Activated naive CD4-positive, alpha-beta T cell treated with anti-CD3 and anti-CD28 coated beads, Interleukin-2, amount 10 ng/mL, durations not matched to agents 7 days and 5 days (primary cell): ENCODE measurements around the gene MYG1.
"Not testable (repeated sequence)": the region's sequence is repeated elsewhere in the genome, so short reads cannot be mapped to it uniquely, and the experiment has no call there.

Experiments
- CTCF ChIA-PET: fragments of 350-600 bp; sonication (Branson Sonifier 250); formaldehyde crosslinking; loops from one replicate; lab custom pipeline; 2021; ENCODE audit warnings: antibody characterized with exemption; lab: Charles Lee
- DNase-seq: peaks from one replicate; pipeline ENCODE4 v3.0.0-alpha.2; 2020
- H3K27ac Mint-ChIP-seq: one replicate; pipeline ENCODE4 v1.8.0; 2021; ENCODE audit warnings: mild to moderate bottlenecking, moderate library complexity, mixed read lengths
- H3K27me3 Mint-ChIP-seq: one replicate; pipeline ENCODE4 v1.8.0; 2021; ENCODE audit warnings: mild to moderate bottlenecking, mixed read lengths
- H3K36me3 Mint-ChIP-seq: one replicate; pipeline ENCODE4 v1.8.0; 2021; ENCODE audit warnings: mixed read lengths
- H3K4me1 Mint-ChIP-seq: one replicate; pipeline ENCODE4 v1.8.0; 2021; ENCODE audit warnings: mixed read lengths
- H3K4me3 Mint-ChIP-seq: one replicate; pipeline ENCODE4 v1.8.0; 2021; ENCODE audit warnings: mild to moderate bottlenecking, moderate library complexity, mixed read lengths
- H3K9me3 Mint-ChIP-seq: one replicate; pipeline ENCODE4 v1.8.0; 2021; ENCODE audit warnings: mixed read lengths

MYG1 gene

GRCh38 chr12:53295891-53296219, 3.6 kb upstream of the MYG1 start:
- H3K27ac Mint-ChIP-seq: peak overlapping the region; percentile 92
- H3K4me1 Mint-ChIP-seq: peaks cover 60% of the 10 kb centered on the region
- CTCF ChIA-PET: interaction anchor here (0.8 to 11.7 kb wide), 8 partner anchors 26 to 197 kb away, joined by 3 to 166 read pairs (median 4); partner anchors contain the start of genes AAAS, ESPL1 and ITGB7
- DNase-seq: no peak
- no peaks in the 10 kb centered on the region for H3K27me3 Mint-ChIP-seq
- H3K4me3 Mint-ChIP-seq: peak overlapping the region; percentile 100
- no peaks in the 10 kb centered on the region for H3K9me3 Mint-ChIP-seq
- peaks cover 57% of the 10 kb centered on the region for H3K36me3 Mint-ChIP-seq

DNA sequence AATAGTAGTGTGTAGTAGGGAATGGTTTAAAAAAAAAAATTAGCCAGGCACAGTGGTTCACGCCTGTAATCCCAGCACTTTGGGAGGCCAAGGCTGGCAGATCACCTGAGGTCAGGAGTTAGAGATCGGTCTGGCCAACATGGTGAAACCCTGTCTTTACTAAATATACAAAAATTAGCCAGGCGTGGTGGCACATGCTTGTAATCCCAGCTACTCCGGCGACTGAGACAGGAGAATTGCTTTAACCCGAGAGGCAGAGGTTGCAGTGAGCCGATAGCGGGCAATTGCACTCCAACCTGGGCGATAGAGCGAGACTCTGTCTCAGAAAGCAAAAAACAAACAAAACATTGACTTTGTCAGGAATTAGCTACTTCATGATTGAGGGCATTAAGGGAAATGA, 2.4 kb upstream of the MYG1 start:
- H3K27ac Mint-ChIP-seq, H3K9me3 Mint-ChIP-seq, DNase-seq, H3K27me3 Mint-ChIP-seq: not testable (repeated sequence)
- CTCF ChIA-PET: interaction anchor here (0.8 to 1.6 kb wide), 5 partner anchors 8 to 102 kb away, joined by 3 to 9 read pairs (median 3); partner anchors contain the start of genes AAAS and RARG
- H3K4me3 Mint-ChIP-seq: peak overlapping the region; percentile 100
- H3K4me1 Mint-ChIP-seq: peaks cover 72% of the 10 kb centered on the region
- peaks cover 54% of the 10 kb centered on the region for H3K36me3 Mint-ChIP-seq

DNA sequence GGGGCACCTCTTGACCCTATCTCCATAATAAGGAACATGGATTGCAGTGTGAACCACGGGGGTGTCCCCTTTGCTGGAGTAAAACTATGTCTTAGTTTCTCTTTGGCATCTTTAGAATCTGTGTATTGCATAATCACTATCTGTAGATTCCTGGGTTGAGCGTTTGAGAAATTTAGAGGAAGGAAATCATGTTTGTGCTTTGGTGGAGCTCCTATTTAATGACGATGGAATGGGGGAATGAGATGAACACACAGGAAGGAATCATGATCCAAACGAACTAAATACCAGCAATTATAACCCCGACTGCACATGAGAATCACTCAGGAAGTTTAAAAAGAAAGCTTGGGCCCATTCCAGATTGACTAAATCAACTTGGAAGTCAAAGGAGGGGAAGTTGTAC, 1.3 kb upstream of the MYG1 start:
- H3K4me3 Mint-ChIP-seq: no peak overlapping the region
- peaks cover 54% of the 10 kb centered on the region for H3K36me3 Mint-ChIP-seq
- peak overlapping the region; percentile 49 for H3K27ac Mint-ChIP-seq
- CTCF ChIA-PET: interaction anchor here (0.9 to 2.5 kb wide), 5 partner anchors 10 to 86 kb away, joined by 3 to 21 read pairs (median 8); partner anchors contain the start of gene AAAS
- no peak for DNase-seq
- peaks cover 79% of the 10 kb centered on the region for H3K4me1 Mint-ChIP-seq
- H3K27me3 Mint-ChIP-seq: no peaks in the 10 kb centered on the region
- no peaks in the 10 kb centered on the region for H3K9me3 Mint-ChIP-seq

DNA sequence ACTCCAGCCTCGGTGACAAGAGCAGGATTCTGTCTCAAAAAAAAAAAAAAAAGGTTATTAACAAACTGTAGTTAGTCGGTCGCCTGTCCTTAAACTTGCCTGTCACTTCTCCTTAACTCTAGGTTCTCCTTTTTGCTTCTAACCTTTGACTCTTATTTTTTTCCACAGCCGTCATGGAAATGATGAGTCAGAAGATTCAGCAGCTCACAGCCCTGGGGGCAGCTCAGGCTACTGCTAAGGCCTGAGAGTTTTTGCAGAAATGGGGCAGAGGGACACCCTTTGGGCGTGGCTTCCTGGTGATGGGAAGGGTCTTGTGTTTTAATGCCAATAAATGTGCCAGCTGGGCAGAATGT, 418 bp upstream of the MYG1 start:
- H3K27ac Mint-ChIP-seq: peak overlapping the region; percentile 78
- CTCF ChIA-PET: interaction anchor here (1.0 to 2.5 kb wide), 6 partner anchors 22 to 139 kb away, joined by 3 to 21 read pairs (median 6); partner anchors contain the start of gene AAAS
- H3K4me1 Mint-ChIP-seq: peaks cover 78% of the 10 kb centered on the region
- H3K27me3 Mint-ChIP-seq: no peaks in the 10 kb centered on the region
- H3K36me3 Mint-ChIP-seq: peaks cover 50% of the 10 kb centered on the region
- no peaks in the 10 kb centered on the region for H3K9me3 Mint-ChIP-seq
- H3K4me3 Mint-ChIP-seq: peak overlapping the region; percentile 91
- no peak for DNase-seq

GRCh38 chr12:53300187-53300586, 692 bp downstream of the MYG1 start:
- Mint-ChIP-seq H3K9me3 (no peaks in the 10 kb centered on the region), H3K4me1 (peaks cover 67% of the 10 kb centered on the region), H3K27me3 (no peaks in the 10 kb centered on the region), H3K27ac (peak overlapping the region; percentile 78), H3K36me3 (peaks cover 43% of the 10 kb centered on the region), H3K4me3 (peak overlapping the region; percentile 91)
- peak; percentile 31 for DNase-seq
- CTCF ChIA-PET: interaction anchor here (1.0 to 2.5 kb wide), 6 partner anchors 21 to 141 kb away, joined by 3 to 21 read pairs (median 6); partner anchors contain the start of gene AAAS

DNA sequence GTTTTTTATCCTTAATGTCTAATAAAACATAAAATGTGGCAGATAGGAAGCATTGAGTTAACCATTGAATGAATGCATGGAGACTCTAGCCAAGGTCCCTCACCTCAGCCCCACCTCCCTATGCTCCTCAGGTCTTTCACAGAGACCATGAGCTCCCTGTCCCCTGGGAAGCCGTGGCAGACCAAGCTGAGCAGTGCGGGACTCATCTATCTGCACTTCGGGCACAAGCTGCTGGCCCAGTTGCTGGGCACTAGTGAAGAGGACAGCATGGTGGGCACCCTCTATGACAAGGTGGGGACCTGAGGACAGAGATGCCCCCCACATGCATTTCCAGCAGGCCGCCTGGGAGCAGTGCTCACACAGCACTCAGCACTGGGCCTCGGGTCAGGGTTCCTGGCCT, 3.4 kb downstream of the MYG1 start:
- H3K4me1 Mint-ChIP-seq: peaks cover 42% of the 10 kb centered on the region
- no peak overlapping the region for H3K27ac Mint-ChIP-seq
- H3K27me3 Mint-ChIP-seq: no peaks in the 10 kb centered on the region
- H3K9me3 Mint-ChIP-seq: no peaks in the 10 kb centered on the region
- peaks cover 53% of the 10 kb centered on the region for H3K36me3 Mint-ChIP-seq
- CTCF ChIA-PET: interaction anchor here (2.1 kb wide), 1 partner anchor 18 kb away, joined by 9 read pairs; the partner anchor contains the start of gene AAAS
- no peak for DNase-seq
- no peak overlapping the region for H3K4me3 Mint-ChIP-seq

GRCh38 chr12:53306826-53307225, 7.3 kb downstream of the MYG1 start:
- peaks cover 48% of the 10 kb centered on the region for H3K36me3 Mint-ChIP-seq
- CTCF ChIA-PET: no interaction called here
- no peak overlapping the region for H3K4me3 Mint-ChIP-seq
- peaks cover 10% of the 10 kb centered on the region for H3K4me1 Mint-ChIP-seq
- no peak for DNase-seq
- no peak overlapping the region for H3K27ac Mint-ChIP-seq
- no peaks in the 10 kb centered on the region for H3K27me3 Mint-ChIP-seq
- no peaks in the 10 kb centered on the region for H3K9me3 Mint-ChIP-seq

- Mint-ChIP-seq H3K27ac (no peak overlapping the region), H3K4me3 (no peak overlapping the region), H3K36me3 (peaks cover 41% of the 10 kb centered on the region), H3K4me1 (no peaks in the 10 kb centered on the region), H3K9me3 (no peaks in the 10 kb centered on the region), H3K27me3 (no peaks in the 10 kb centered on the region)
- DNase-seq: no peak
- CTCF ChIA-PET: interaction anchor here (1.6 kb wide), 1 partner anchor 13 kb away, joined by 5 read pairs; the partner anchor contains the start of gene AAAS
Measured at GRCh38 chr12:53308276-53308675, 8.8 kb downstream of the MYG1 start.

DNA sequence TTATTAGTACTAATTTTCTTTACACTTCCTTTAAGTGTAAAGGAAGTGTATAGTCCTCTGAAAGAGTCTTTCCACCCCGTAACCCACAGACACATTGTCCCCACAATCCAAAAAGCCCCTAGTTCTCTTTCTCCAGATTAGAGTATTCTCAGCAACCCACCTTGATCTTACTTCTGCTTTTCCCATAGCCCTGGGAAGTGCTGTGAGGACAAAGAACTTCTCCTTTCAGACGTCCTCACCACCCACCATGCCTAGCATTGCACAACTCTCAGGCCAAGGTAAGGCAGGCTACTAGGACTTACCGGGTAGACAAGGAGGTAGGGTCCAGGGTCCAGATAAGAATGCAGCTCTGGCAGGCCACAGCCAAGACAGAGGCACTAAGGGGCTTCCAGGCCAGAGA, 14.5 kb downstream of the MYG1 start:
- Mint-ChIP-seq H3K4me3 (no peak overlapping the region), H3K9me3 (no peaks in the 10 kb centered on the region), H3K27ac (no peak overlapping the region), H3K4me1 (peaks cover 3% of the 10 kb centered on the region), H3K36me3 (peaks cover 39% of the 10 kb centered on the region), H3K27me3 (no peaks in the 10 kb centered on the region)
- no peak for DNase-seq
- CTCF ChIA-PET: interaction anchor here (0.7 to 1.0 kb wide), 2 partner anchors 100 to 103 kb away, joined by 3 read pairs; no protein-coding TSS in a partner anchor

- DNase-seq: no peak
- Mint-ChIP-seq H3K4me3 (peak overlapping the region; percentile 89), H3K27ac (peak overlapping the region; percentile 92), H3K4me1 (peaks cover 47% of the 10 kb centered on the region), H3K27me3 (no peaks in the 10 kb centered on the region), H3K36me3 (peaks cover 17% of the 10 kb centered on the region), H3K9me3 (no peaks in the 10 kb centered on the region)
- CTCF ChIA-PET: interaction anchor here (0.6 to 13.8 kb wide), 32 partner anchors 9 to 254 kb away, joined by 3 to 178 read pairs (median 6); partner anchors contain the start of genes ESPL1, ITGB7, MYG1 and NPFF
Measured at GRCh38 chr12:53320352-53321195, 21.1 kb downstream of the MYG1 start.

DNA sequence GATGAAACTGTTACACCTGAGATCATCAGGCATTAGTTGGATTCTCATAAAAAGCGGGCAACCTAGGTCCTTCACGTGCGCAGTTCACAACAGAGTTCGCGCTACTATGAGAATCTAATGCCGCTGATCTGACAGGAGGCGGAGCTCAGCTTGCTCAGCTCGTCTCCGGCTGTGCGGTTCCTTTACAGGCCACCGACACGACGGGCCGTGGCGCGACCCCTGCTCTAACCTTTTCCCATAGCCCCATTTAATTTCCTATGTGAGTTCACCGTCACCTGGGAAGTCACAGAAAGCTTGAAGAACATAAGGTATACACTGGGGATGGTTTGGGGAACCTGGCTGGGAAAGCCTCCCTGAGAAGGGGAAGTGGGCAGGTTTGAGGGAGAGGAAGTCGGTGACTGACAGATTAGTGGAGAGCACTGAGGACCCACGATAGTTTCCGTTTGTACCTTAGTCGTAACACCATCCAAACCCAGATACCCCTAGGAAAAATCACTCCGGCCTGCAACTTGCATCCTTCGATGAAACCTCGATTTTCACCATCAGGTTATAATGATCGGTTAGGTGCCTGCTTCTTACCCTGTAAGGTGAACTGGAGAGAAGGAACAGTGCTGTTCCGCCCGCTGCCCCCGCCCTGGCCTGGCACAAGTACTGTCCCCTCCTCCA, 24.8 kb downstream of the MYG1 start:
- peak; percentile 75 for DNase-seq
- peaks cover 36% of the 10 kb centered on the region for H3K27me3 Mint-ChIP-seq
- CTCF ChIA-PET: interaction anchor here (1.1 to 13.8 kb wide), 13 partner anchors 15 to 184 kb away, joined by 3 to 178 read pairs (median 7); partner anchors contain the start of genes ESPL1, MYG1 and TARBP2
- peak overlapping the region; percentile 82 for H3K4me3 Mint-ChIP-seq
- H3K9me3 Mint-ChIP-seq: no peaks in the 10 kb centered on the region
- peaks cover 48% of the 10 kb centered on the region for H3K4me1 Mint-ChIP-seq
- peaks cover 4% of the 10 kb centered on the region for H3K36me3 Mint-ChIP-seq
- peak overlapping the region; percentile 98 for H3K27ac Mint-ChIP-seq

- Mint-ChIP-seq H3K36me3 (peaks cover 4% of the 10 kb centered on the region), H3K27me3 (peaks cover 40% of the 10 kb centered on the region), H3K4me1 (peaks cover 46% of the 10 kb centered on the region), H3K9me3 (no peaks in the 10 kb centered on the region), H3K4me3 (peak overlapping the region; percentile 82), H3K27ac (peak overlapping the region; percentile 98)
- peak; percentile 91 for DNase-seq
- CTCF ChIA-PET: interaction anchor here (0.8 to 13.8 kb wide), 9 partner anchors 21 to 184 kb away, joined by 3 to 178 read pairs (median 4); no protein-coding TSS in a partner anchor
Measured at GRCh38 chr12:53324779-53325510, 25.4 kb downstream of the MYG1 start.

DNA sequence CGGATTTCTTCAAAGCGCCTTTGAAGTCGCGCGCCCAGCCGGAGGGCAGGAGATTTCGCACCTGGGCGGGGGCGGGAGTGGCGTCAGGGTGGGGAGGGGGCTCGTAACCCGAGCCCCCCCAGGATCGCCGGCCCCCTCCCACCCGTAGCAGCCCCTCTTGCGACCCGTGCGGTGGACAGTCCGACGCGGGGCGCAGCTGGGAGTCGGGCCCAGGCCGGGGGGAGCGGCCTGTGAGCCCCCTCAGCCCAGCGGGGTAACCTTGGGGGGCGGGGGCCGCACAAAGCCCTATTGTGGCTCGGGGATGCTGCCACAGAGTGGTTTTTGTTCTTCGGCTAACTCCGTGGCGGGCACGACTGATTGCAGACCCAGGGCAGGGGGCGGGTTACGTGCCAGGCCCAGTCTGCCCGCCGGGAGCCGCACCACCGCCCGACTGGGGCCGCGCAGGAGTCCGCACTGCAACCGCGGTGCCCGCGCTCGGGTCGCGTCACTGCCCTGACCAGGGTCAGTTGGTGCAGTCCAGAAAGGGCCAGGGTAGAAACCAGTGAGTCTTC, 26.1 kb downstream of the MYG1 start:
- H3K36me3 Mint-ChIP-seq: peaks cover 1% of the 10 kb centered on the region
- H3K4me1 Mint-ChIP-seq: peaks cover 41% of the 10 kb centered on the region
- DNase-seq: peak; percentile 54
- peak overlapping the region; percentile 98 for H3K27ac Mint-ChIP-seq
- peak overlapping the region; percentile 82 for H3K4me3 Mint-ChIP-seq
- CTCF ChIA-PET: interaction anchor here (0.8 to 13.8 kb wide), 9 partner anchors 21 to 184 kb away, joined by 3 to 178 read pairs (median 4); no protein-coding TSS in a partner anchor
- H3K27me3 Mint-ChIP-seq: peaks cover 46% of the 10 kb centered on the region
- no peaks in the 10 kb centered on the region for H3K9me3 Mint-ChIP-seq
